Panc1 (cell line): ENCODE results near the gene SLC16A5.

ENCODE experiments used
- SIN3A ChIP-seq: IDR thresholded peaks from 2 replicates; pipeline ENCODE4 v1.6.1; 2012; ENCODE audit warnings: low read depth, mild to moderate bottlenecking, low read length, moderate library complexity, borderline replicate concordance; ENCODE audit not compliant: insufficient read depth
- TF ChIP-seq, protein P1 (sequence below): fragments of 450-650 bp; IDR thresholded peaks from 2 replicates; pipeline ENCODE4 v1.5.1; 2017; ENCODE audit warnings: mild to moderate bottlenecking

DNA sequence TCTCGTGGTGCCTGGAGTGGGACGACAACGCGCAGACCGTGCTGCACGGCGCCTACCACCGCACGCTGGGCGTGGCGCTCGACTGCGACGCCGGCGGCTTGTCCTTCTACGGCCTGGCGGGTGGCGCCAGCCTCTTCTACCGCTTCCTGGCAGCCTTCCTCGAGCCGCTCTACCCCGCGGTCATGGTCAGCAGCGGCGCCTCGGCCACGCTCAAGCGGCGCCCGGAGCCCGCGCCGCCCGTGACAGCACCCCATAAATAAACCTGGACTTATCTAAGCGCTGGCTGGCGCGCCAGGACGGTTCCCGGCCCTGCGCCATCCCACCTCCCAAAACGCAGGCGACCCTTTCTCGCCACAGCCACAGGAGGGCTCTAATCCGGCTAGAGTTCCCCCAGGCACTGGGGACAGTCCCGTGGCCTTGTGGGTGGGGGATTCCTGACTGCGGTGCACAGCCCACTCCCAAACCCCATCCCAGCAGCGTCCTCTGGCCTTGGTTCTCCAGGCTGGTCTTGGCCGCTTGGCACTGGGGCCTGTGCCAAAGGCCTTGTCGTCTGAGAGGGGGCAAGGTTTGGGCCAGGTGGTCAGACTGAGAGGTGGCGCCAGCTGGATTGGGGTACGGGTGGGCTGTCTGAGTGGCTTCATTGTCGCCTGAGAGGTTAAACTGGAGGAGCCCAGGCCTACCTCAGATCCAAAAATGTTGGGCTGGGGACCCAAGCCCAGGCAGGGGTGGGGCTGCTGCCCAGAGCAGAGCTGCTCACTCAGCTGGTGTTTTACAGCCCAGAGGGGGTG lies 10.1 kb upstream of the SLC16A5 start:
- TF ChIP-seq, protein P1, sequence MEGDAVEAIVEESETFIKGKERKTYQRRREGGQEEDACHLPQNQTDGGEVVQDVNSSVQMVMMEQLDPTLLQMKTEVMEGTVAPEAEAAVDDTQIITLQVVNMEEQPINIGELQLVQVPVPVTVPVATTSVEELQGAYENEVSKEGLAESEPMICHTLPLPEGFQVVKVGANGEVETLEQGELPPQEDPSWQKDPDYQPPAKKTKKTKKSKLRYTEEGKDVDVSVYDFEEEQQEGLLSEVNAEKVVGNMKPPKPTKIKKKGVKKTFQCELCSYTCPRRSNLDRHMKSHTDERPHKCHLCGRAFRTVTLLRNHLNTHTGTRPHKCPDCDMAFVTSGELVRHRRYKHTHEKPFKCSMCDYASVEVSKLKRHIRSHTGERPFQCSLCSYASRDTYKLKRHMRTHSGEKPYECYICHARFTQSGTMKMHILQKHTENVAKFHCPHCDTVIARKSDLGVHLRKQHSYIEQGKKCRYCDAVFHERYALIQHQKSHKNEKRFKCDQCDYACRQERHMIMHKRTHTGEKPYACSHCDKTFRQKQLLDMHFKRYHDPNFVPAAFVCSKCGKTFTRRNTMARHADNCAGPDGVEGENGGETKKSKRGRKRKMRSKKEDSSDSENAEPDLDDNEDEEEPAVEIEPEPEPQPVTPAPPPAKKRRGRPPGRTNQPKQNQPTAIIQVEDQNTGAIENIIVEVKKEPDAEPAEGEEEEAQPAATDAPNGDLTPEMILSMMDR: no peak
- no peak for TF ChIP-seq SIN3A
